ENCODE data around the gene NIPSNAP2.
"Not testable (repeated sequence)": the region's sequence is repeated elsewhere in the genome, so short reads cannot be mapped to it uniquely, and the experiment has no call there.

Gene NIPSNAP2

DNA sequence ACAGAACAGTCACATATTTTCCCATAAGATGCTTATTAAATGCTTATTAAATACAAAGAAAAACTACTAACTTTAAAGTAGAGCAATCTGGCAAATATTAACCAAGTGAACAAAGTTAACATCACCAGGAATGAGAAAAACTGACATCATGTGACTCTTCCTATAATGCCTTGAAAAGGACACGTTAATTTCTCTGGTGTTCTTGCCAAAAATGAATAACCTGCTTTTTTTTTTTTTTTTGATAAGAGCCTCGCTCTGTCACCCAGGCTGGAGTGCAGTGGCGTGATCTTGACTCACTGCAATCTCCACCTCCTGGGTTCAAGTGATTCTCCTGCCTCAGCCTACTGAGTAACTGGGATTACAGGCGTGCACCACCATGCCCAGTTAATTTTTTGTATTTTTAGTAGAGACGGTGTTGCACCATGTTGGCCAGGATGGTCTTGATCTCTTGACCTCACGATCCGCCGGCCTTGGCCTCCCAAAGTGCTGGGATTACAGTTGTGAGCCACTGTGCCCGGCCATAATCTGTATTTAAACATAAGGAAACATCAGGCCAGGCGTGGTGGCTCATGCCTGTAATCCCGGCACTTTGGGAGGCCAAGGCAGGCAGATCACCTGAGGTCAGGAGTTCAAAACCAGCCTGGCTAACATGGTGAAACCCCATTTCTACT, 83.2 kb downstream of the NIPSNAP2 start:
- not testable (repeated sequence) for DNase-seq (ENCODE audit: low read depth)

DNA sequence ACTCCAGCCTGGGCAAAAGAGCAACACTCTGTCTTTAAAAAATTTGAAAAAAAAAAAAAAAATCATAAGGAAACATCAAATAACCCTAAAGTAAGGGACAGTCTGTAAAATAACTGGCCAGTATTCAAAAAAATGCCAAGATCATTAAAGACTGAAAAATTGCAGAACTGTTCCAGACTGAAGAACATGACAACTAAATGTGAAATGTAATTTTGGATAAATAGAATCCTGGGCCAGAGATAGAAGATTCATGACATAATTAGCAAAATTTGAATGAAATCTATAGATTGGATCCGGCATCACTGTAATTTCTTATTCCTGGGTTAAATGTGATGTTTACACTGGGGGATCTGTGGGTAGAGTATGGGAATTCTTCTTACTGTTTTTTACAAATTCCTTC, 83.9 kb downstream of the NIPSNAP2 start:
- DNase-seq (ENCODE audit: low read depth), result no peak

DNA sequence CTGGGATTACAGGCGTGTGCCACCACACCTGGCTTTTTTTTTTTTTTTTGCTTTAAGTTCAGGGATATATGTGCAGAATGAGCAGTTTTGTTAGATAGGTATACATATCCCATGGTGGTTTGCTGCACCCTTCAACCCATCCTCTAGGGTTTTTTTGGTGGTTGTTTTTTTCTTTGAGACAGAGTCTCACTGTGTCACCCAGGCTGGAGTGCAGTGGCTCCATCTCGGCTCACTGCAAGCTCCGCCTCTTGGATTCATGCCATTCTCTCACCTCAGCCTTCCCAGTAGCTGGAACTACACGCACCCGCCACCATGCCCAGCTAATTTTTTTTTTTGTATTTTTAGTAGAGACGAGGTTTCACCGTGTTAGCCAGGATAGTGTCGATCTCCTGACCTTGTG, 84.4 kb downstream of the NIPSNAP2 start:
- DNase-seq (ENCODE audit: low read depth), result not testable (repeated sequence)

Measured in GM04504 (cell line).